GM19468 (cell line): ENCODE measurements around the gene SLC20A1.
"Not testable (repeated sequence)": the region's sequence is repeated elsewhere in the genome, so short reads cannot be mapped to it uniquely, and the experiment has no call there.

Source experiments
- ATAC-seq: cut with Tn5 transposase; IDR thresholded peaks from one replicate; pipeline ENCODE4 v1.9.1; 2021; ENCODE audit warnings: mild to moderate bottlenecking, moderate library complexity, moderate number of reproducible peaks; ENCODE audit not compliant: unreplicated experiment; ENCODE audit errors: extremely low read depth

The SLC20A1 gene

GRCh38 chr2:112645310-112646101 is at the start of gene SLC20A1:
Gene SLC20A1, plus strand, starts transcription at chr2:112645939. Its CDS starts 890 bp downstream, at chr2:112646829.
- ATAC-seq: peak; percentile 82

- ATAC-seq: no peak
Measured at GRCh38 chr2:112597537-112598322, 48.0 kb upstream of the SLC20A1 start.

GRCh38 chr2:112600634-112601033 is 45.1 kb upstream of the SLC20A1 start:
- ATAC-seq: no peak

GRCh38 chr2:112601754-112602153 is 44.0 kb upstream of the SLC20A1 start:
- no peak for ATAC-seq

GRCh38 chr2:112602917-112603316 is 42.8 kb upstream of the SLC20A1 start:
- ATAC-seq: no peak

- ATAC-seq: no peak
Measured at GRCh38 chr2:112603731-112604130, 42.0 kb upstream of the SLC20A1 start.

- ATAC-seq: no peak
Measured at GRCh38 chr2:112604952-112605351, 40.8 kb upstream of the SLC20A1 start.

- ATAC-seq: no peak
Measured at GRCh38 chr2:112605926-112606325, 39.8 kb upstream of the SLC20A1 start.

- ATAC-seq: no peak
Measured at GRCh38 chr2:112606547-112606946, 39.2 kb upstream of the SLC20A1 start.

- no peak for ATAC-seq
Measured at GRCh38 chr2:112607680-112608438, 37.9 kb upstream of the SLC20A1 start.

- ATAC-seq: not testable (repeated sequence)
Measured at GRCh38 chr2:112609320-112609719, 36.4 kb upstream of the SLC20A1 start.

- ATAC-seq: not testable (repeated sequence)
Measured at GRCh38 chr2:112612283-112612682, 33.5 kb upstream of the SLC20A1 start.

GRCh38 chr2:112614201-112614840 is 31.4 kb upstream of the SLC20A1 start:
- ATAC-seq: no peak

- ATAC-seq: no peak
Measured at GRCh38 chr2:112615051-112615450, 30.7 kb upstream of the SLC20A1 start.

GRCh38 chr2:112615798-112616197 is 29.9 kb upstream of the SLC20A1 start:
- ATAC-seq: not testable (repeated sequence)

- ATAC-seq: no peak
Measured at GRCh38 chr2:112618383-112618782, 27.4 kb upstream of the SLC20A1 start.

GRCh38 chr2:112621790-112622527 is 23.8 kb upstream of the SLC20A1 start:
- ATAC-seq: no peak

GRCh38 chr2:112622528-112622849 is 23.2 kb upstream of the SLC20A1 start:
- ATAC-seq: no peak

- ATAC-seq: peak; percentile 64
Measured at GRCh38 chr2:112623913-112624777, 21.6 kb upstream of the SLC20A1 start.
